Smooth muscle cell (in vitro differentiated cells): ENCODE results near the gene ZNF785. TPM values are rescaled to one million over a fixed set of nuclear protein-coding genes. Genes with fewer than 3 reads are reported as not detected.

Experiments
- DNase-seq: peaks from one replicate; lab custom pipeline; 2025; ENCODE audit not compliant: unreplicated experiment; lab: John Stamatoyannopoulos, UW
- H2AFZ ChIP-seq: fragments of 200-600 bp; sonication (generic); 2 replicates; pipeline ENCODE4 v1.6.0; 2016; ENCODE audit warnings: antibody characterized with exemption, low read depth, mild to moderate bottlenecking
- H3F3A ChIP-seq: fragments of 200-600 bp; sonication (generic); 2 replicates; pipeline ENCODE4 v1.6.0; 2017; ENCODE audit warnings: antibody characterized with exemption, low read depth
- H3K27ac ChIP-seq: fragments of 200-600 bp; sonication (generic); 2 replicates; pipeline ENCODE4 v1.5.1; 2016; ENCODE audit warnings: low read depth, mild to moderate bottlenecking
- H3K27me3 ChIP-seq: fragments of 200-600 bp; sonication (generic); 2 replicates; pipeline ENCODE4 v1.6.1; 2016; ENCODE audit warnings: low read depth, mild to moderate bottlenecking
- H3K36me3 ChIP-seq: fragments of 200-600 bp; sonication (generic); 2 replicates; pipeline ENCODE4 v1.5.1; 2016; ENCODE audit warnings: low read depth
- H3K4me1 ChIP-seq: fragments of 200-600 bp; sonication (generic); 2 replicates; pipeline ENCODE4 v1.5.1; 2016; ENCODE audit warnings: low read depth
- H3K4me2 ChIP-seq: fragments of 200-600 bp; sonication (generic); 2 replicates; pipeline ENCODE4 v1.6.0; 2016; ENCODE audit warnings: mild to moderate bottlenecking
- H3K4me3 ChIP-seq: fragments of 200-600 bp; sonication (generic); 2 replicates; pipeline ENCODE4 v1.5.1; 2016; ENCODE audit warnings: mild to moderate bottlenecking
- H3K79me2 ChIP-seq: fragments of 200-600 bp; sonication (generic); 2 replicates; pipeline ENCODE4 v1.6.0; 2016; ENCODE audit warnings: low read depth, mild to moderate bottlenecking
- H3K9ac ChIP-seq: fragments of 200-600 bp; sonication (generic); 2 replicates; pipeline ENCODE4 v1.6.0; 2016; ENCODE audit warnings: low read depth
- H3K9me3 ChIP-seq: fragments of 200-600 bp; sonication (generic); replicated peaks from 2 replicates; pipeline ENCODE4 v1.5.1; 2016; ENCODE audit warnings: low read depth
- H4K20me1 ChIP-seq: fragments of 200-600 bp; sonication (generic); 2 replicates; pipeline ENCODE4 v1.6.0; 2016; ENCODE audit warnings: low read depth
- CTCF ChIP-seq: fragments of 200-600 bp; sonication (generic); IDR thresholded peaks from 2 replicates; pipeline ENCODE4 v1.5.1; 2017; ENCODE audit warnings: borderline replicate concordance, mild to moderate bottlenecking, antibody characterized with exemption; ENCODE audit not compliant: insufficient read depth, poor library complexity, severe bottlenecking
- WGBS: methylation state at CpG from one replicate; pipeline ENCODE4 v1.1.7; 2016; ENCODE audit warnings: low lambda C conversion rate; 5-methylcytosine and 5-hydroxymethylcytosine counted together
- polyA plus RNA-seq: library from polyadenylated mRNA; unstranded; fragments of >200 nt; fragmentation: Nextera tagmentation; extraction: Ambion mirVana; gene quantifications from 2 replicates; pipeline ENCODE4 v1.2.1, GENCODE V29; 2016
- total RNA-seq: library from RNA; depleted of rRNA; stranded (reverse); fragments of >200 nt; gene quantifications from 2 replicates; pipeline ENCODE4 v1.2.3, GENCODE V29; 2014

ZNF785 gene
- total and polyA plus RNA-seq, 2 experiments from 2014 or later: 6.8 to 12.9 TPM

DNA sequence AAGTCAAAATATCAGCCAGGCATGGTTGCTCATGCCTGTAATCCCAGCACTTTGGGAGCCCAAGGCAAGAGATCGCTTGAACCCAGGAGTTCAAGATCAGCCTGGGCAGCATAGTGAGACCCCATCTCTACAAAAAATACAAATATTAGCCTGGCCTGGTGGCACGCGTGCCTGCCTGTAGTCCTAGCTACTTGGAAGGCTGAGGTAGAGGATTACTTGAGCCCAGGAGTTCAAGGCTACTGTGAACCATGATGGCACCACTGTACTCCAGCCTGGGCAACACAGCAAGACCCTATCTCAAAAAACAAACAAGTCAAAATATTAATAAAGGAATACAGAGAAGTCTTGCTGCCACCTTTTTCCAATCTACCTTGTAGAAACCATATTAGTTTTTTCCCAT, 20.5 kb upstream of the ZNF785 start:
- DNase-seq: no peak
- H2AFZ ChIP-seq: no peak overlapping the region
- H3K36me3 ChIP-seq: no peaks in the 10 kb centered on the region
- H3K9ac ChIP-seq: no peak overlapping the region
- peaks cover 26% of the 10 kb centered on the region for H3K79me2 ChIP-seq
- no peaks in the 10 kb centered on the region for H3K4me1 ChIP-seq
- H3K4me3 ChIP-seq: no peak overlapping the region
- no peaks in the 10 kb centered on the region for H4K20me1 ChIP-seq
- H3F3A ChIP-seq: peaks cover 9% of the 10 kb centered on the region
- TF ChIP-seq CTCF: no peak
- H3K27ac ChIP-seq: no peak overlapping the region
- H3K4me2 ChIP-seq: no peak overlapping the region
- H3K9me3 ChIP-seq: no peaks in the 10 kb centered on the region
- no peaks in the 10 kb centered on the region for H3K27me3 ChIP-seq
- WGBS: 100% methylated on average over 3 of the region's 3 CpGs

DNA sequence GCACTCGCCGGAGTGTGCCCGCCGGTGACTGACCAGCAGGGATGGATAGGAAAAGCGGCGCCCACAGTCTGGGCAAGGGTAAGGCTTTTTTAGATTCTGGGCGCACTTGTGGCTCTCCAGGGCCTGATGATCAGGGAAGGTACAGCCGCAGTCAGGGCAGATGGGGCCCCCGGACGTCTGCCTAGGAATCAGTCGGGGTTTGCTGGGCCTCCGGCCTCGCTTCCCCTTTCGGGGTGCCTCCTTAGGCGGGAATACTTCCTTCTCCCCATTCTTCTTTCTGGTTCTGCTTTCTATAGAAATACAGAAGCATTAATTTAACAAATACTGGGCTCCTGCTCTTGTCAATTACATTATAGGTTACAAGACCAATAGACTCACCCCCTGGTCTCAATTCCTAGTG, 19.7 kb upstream of the ZNF785 start:
- no peak overlapping the region for H2AFZ ChIP-seq
- peaks cover 26% of the 10 kb centered on the region for H3K79me2 ChIP-seq
- H3K4me1 ChIP-seq: no peaks in the 10 kb centered on the region
- no peak for DNase-seq
- WGBS: 96% methylated on average over 15 of the region's 15 CpGs
- no peaks in the 10 kb centered on the region for H3K36me3 ChIP-seq
- H3K27me3 ChIP-seq: no peaks in the 10 kb centered on the region
- H4K20me1 ChIP-seq: no peaks in the 10 kb centered on the region
- H3K9ac ChIP-seq: no peak overlapping the region
- no peak overlapping the region for H3K4me2 ChIP-seq
- H3K27ac ChIP-seq: no peak overlapping the region
- TF ChIP-seq CTCF: no peak
- no peak overlapping the region for H3K4me3 ChIP-seq
- H3K9me3 ChIP-seq: no peaks in the 10 kb centered on the region
- H3F3A ChIP-seq: peaks cover 9% of the 10 kb centered on the region

DNA sequence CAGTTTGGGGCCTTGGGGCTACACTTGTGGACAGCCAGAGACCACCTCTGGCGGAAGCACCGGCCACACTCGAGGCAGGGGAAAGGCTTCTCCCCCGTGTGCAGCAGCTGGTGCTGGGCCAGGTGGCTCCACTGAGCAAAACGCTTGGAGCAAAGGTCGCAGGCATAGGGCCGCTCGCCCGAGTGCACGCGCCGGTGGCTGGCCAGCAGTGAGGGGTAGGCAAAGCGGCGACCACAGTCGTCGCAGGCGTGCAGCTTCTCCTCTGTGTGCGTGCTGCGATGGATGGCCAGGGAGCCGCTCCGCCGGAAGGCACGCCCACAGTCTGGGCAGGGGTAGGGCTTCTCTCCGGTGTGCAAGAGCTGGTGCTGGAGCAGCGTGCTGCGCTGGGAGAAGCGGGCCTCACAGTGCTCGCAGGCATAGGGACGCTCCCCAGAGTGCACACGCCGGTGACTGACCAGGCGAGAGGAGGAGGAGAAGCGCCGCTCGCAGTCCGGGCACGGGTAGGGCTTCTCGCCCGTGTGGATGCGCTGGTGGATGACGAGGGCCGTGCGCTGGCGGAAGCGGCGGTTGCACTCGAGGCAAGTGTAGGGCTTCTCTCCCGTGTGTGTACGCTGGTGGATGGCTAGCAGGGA, 18.9 kb upstream of the ZNF785 start:
- H2AFZ ChIP-seq: no peak overlapping the region
- H3K4me3 ChIP-seq: no peak overlapping the region
- WGBS: 97% methylated on average over 48 of the region's 49 CpGs
- DNase-seq: no peak
- no peaks in the 10 kb centered on the region for H3K36me3 ChIP-seq
- H3K9ac ChIP-seq: no peak overlapping the region
- H3K4me1 ChIP-seq: no peaks in the 10 kb centered on the region
- H3K27ac ChIP-seq: no peak overlapping the region
- TF ChIP-seq CTCF: no peak
- H3K9me3 ChIP-seq: no peaks in the 10 kb centered on the region
- H3K4me2 ChIP-seq: no peak overlapping the region
- H3K79me2 ChIP-seq: peaks cover 22% of the 10 kb centered on the region
- H4K20me1 ChIP-seq: no peaks in the 10 kb centered on the region
- no peaks in the 10 kb centered on the region for H3K27me3 ChIP-seq
- H3F3A ChIP-seq: peaks cover 9% of the 10 kb centered on the region

DNA sequence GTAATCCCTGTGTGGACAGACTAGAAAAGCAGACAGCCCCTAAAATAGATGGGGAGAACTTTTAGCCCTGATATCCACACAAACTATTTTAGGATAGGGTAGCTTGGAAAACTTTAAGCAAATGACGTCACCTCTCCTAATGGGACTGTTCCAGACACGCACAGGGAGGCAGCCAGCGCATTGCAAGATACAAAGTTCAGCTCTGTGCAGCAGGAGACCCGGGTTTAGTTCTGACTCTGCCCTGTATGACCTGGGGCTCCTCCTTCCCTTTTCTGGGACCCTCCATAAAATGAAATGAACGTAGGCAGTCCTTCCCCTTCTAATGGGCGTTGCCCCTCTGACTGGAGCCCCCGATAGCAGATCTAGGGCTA, 18.4 kb upstream of the ZNF785 start:
- no peak overlapping the region for H3K4me3 ChIP-seq
- no peaks in the 10 kb centered on the region for H3K4me1 ChIP-seq
- over 99% methylated on average over 7 of the region's 7 CpGs for WGBS
- peaks cover 17% of the 10 kb centered on the region for H3K79me2 ChIP-seq
- H3K36me3 ChIP-seq: no peaks in the 10 kb centered on the region
- no peak overlapping the region for H3K9ac ChIP-seq
- no peak for TF ChIP-seq CTCF
- H3K9me3 ChIP-seq: no peaks in the 10 kb centered on the region
- H2AFZ ChIP-seq: no peak overlapping the region
- H3K4me2 ChIP-seq: no peak overlapping the region
- H3K27ac ChIP-seq: no peak overlapping the region
- DNase-seq: no peak
- H3K27me3 ChIP-seq: no peaks in the 10 kb centered on the region
- H4K20me1 ChIP-seq: no peaks in the 10 kb centered on the region
- peaks cover 9% of the 10 kb centered on the region for H3F3A ChIP-seq
